Measurements from ENCODE around the gene NDUFA7.
"Not testable (repeated sequence)": the region's sequence is repeated elsewhere in the genome, so short reads cannot be mapped to it uniquely, and the experiment has no call there.

Gene NDUFA7

DNA sequence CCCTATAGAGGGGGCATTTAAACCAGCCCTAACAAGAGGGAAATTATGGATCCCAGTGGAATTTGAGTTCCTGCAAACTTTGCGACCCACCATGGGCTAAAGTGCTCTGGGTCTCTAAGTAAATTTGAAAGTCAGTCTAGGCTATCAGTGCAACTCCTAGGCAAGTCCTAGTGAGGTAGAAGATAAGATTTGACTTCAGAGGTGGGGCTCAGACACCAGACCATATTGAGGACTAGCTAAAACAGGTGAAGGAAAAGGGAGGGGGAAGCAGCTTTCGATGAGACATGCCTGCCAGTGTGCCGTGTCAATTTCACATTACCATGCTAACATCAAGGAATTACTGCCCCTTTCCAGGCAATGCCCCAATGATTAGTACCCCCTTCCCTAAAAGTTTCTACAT lies 51.5 kb downstream of the NDUFA7 start:
- DNase-seq (ENCODE audit: low read depth in 4 of 4, low spot score in 1 of 4): no peak

DNA sequence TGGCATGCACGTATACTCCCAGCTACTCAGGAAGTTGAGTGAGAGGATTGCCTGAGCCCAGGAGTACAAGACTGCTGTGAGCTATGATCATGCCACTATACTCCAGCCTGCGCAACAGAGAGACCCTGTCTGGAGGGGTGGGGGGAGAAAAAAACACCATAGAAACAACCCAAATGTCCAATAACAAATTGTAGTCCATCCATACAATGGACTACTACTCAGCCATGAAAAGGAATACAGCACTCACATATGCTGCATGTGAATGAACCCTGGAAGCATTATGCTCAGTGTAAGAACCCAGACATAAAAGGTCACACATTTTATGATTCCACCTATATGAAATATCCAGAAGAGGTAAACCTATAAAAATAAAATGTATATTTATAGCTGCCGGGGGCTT lies 55.3 kb downstream of the NDUFA7 start:
- DNase-seq (ENCODE audit: low read depth in 4 of 4, low spot score in 1 of 4): no peak

DNA sequence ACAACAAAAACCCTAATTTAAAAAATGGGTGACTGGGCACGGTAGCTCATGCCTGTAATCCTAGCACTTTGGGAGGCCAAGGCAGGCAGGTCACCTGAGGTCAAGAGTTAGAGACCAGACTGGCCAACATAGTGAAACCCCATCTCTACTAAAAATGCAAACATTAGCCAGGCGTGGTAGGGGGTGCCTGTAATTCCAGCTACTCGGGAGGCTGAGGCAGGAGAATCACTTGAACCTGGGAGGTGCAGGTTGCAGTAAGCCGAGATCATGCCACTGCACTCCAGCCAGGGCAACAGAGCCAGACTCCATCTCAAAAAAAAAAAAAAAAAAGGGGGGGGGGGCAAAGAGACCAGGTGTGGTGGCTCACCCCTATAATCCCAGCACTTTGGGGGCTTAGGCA lies 56.9 kb downstream of the NDUFA7 start:
- DNase-seq (ENCODE audit: low read depth in 4 of 4, low spot score in 1 of 4): not testable (repeated sequence)

DNA sequence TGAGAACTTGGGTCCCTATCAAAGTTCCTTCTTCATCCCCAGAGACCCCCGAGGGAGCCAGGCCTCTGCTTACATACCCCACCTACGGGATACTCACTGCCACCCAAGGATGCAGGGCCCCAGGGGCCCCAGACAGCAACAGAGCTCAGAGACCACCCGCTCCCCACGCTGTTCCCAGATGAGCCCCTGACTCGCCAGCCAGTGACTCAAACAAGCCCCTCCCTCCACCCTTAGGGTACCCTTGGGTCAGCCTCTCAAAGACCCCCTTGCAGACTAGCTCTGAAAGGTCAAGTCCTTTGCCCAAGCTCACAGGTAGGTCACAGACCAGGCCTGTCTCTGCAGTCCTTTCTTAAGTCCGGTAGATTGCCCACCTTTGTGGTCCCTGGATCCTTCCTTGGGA lies 58.7 kb downstream of the NDUFA7 start:
- DNase-seq (ENCODE audit: low read depth in 4 of 4, low spot score in 1 of 4): no peak

DNA sequence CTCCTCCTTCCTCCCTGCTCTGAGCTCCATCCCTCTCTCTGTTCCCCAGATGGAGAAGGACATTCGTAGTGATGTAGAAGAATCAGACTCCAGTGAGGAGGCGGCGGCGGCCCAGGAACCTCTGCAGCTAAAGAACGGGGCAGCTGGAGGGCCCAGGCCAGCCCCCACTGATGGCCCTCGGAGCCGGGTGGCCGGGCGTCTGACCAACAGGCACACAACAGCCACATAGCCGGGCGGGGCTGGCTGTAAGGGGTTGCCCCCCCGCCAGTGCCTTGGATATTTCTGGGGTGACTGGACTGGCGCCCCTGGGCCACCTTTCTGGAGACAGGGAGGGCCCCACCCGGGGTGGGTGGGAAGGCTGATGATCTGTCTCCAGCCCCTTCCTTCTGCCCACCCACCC lies 59.3 kb downstream of the NDUFA7 start:
- no peak for DNase-seq (ENCODE audit: low read depth in 4 of 4, low spot score in 1 of 4)

DNA sequence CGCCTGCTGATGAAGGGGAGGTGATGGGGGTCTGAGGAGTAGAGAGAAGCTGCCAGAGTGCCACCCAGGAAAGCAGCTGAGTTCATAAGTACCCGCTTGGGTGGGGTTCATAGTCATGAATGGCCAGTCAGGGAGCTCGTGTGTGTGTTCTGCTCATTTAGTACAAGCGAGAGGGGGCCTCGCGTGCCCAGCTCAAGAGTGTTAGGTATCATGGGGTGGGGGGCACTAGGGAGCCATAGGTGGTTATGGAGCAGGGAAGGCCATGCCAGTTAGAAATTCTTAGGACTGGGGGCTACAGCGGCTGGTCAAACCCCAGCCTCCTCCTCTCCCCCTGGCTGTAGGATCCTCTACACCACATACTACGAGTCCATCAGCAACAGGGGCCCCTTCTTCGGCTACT lies 59.8 kb downstream of the NDUFA7 start:
- DNase-seq (ENCODE audit: low read depth in 4 of 4, low spot score in 1 of 4): no peak
